Stimulated activated CD4-positive, alpha-beta T cell treated with anti-CD3 and anti-CD28 coated beads, Interleukin-1b, Interleukin-23, amount 100 ng/mL, for 24 hours (primary cell): ENCODE measurements around the gene ZDHHC4.

ENCODE experiments used
- DNase-seq, 4 experiments: peaks; one replicate each; pipeline ENCODE4 v3.0.0-alpha.2; 2020; ENCODE audit warnings: low read depth in 4 of 4, low spot score in 1 of 4

Gene ZDHHC4

GRCh38 chr7:6577369-6578113 lies at the start of gene ZDHHC4:
TSS of gene ZDHHC4 (plus strand) at chr7:6577454. CDS start at chr7:6580562, 3,108 bp downstream.
- DNase-seq = peak; percentile 72 to 87 (median 78)

DNA sequence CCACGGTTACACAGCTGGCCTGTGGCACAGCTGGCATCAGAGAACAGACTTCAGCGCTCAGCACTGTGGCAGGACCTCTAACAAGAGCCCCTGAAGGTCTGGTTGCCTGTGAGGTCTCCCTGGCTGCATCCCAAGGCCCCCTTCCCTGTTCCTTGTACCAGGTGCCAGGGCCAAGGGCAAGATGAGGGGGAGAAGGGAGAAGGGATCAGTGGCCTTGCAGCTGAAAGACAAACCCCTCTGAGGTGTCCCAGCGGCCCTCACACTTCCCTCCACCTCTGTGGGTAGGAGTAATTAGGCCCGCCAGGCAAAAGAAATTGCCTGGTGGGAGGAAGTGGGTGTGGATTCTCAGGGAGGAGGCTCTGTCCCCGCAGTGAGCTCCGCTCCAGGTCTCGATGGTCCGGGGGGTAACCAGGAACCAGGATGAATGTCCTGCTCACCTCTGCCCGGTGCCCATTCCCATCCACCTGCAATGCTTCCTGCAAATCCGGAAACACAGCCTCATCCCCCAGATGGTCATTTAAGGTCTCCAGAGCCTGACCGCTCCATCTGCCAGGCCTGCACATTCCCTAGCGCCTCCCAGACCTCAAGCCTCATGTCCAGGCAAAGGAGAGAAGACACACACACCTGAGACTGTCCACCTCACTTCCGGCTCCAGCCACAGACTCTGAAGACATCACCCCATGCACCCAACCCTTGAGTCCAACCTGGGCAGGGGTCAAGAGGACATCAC lies 48.7 kb upstream of the ZDHHC4 start:
- DNase-seq = no peak

DNA sequence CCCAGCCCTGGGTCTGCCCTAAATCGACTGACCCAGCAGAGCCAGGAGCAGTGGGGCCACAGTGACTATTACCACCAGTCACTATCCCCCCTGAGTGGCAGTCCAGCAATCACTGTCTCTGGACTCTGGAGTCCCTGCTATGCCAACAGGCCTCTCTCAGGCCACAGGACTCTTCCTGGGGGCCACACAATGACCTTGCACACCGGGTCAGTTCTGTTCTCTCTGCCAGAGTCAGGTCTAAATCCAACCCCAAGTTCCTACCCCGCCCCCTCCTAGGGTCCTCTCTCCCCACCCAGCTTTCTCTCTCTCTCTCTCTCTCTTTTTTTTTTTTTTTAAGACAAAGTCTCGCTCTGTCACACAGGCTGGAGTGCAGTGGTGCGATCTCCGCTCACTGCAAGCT lies 47.6 kb upstream of the ZDHHC4 start:
- DNase-seq = no peak

GRCh38 chr7:6530626-6531491 lies 46.4 kb upstream of the ZDHHC4 start:
- DNase-seq = peak in 3 of 4 experiments; percentile 35 to 48 (median 43)

GRCh38 chr7:6531492-6532279 lies 45.6 kb upstream of the ZDHHC4 start:
- no peak for DNase-seq

- no peak for DNase-seq
These were observed 44.7 kb upstream of the ZDHHC4 start for GRCh38 chr7:6532516-6532915.

GRCh38 chr7:6533893-6534495 lies 43.3 kb upstream of the ZDHHC4 start:
- peak in 1 of 4 experiments; percentile 36 for DNase-seq

GRCh38 chr7:6536262-6537260 lies 40.7 kb upstream of the ZDHHC4 start:
- DNase-seq = no peak

GRCh38 chr7:6542368-6542767 lies 34.9 kb upstream of the ZDHHC4 start:
- no peak for DNase-seq

DNA sequence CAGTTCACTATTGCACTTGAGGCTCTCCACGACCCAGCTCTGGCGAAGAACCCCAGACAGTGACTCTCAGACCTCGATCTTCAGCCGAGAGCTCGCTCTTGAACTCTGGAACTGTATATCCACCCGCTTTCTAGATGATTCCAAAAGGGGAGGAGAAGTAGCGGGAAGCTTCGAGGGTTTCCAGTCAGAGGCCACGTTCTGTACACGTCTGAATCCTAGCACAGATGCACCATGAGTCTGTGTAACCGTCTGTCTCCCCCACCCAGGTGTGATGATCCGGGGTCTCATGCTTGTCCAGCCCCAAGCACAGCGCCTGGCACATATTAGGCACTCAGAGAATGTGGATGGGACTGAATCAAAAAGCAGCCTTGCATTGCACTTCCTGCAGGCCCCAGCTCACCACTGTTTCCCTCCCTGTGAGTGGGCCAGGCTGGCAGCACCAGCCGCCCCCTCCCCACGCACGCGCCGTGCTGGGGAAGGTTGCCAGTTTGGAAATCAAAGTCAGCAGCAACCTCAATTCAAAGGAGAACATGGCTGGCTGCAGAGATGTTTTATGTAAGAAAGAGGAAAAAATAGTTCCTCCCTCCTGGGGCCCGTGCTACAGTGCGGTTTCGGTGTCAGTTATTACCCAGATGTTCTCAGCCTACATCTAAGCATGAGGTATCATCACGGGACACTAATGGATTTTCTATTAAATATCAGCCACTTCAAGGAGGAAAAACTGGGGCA lies 31.7 kb upstream of the ZDHHC4 start:
- no peak for DNase-seq

DNA sequence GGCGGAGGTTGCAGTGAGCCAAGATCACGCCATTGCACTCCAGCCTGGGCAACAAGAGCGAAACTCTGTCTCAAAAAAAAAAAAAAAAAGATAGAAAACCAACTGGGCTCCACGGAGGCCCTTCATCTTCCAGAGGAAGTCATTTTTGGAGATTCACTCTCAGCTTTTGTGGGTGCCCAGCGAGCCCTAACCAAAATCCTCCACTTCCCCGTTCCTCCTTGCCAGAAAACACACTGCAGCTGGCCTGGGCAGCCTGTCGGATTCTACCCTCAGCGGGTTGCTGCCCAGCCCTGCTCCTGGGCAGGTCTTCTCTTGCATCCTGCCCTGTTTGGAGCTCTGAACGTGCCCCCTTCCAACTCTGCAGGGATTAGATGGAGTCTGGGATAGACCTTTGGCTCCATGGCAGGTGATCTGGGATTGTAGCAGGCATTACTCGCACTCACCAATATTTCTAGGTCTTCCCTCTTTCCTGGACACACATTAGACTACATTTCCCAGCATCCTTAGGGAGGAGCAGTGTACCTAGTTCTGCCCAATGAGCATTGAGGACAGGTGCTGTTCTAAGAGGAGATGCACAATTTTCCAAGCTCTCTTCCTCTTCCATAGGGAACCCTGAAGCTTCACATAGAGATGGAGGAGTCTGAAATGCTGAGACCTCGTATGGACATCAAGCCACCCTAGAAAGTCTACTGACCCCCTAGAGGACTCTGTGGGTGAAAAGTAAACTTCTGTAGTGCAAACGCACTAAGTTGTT lies 30.6 kb upstream of the ZDHHC4 start:
- no peak for DNase-seq

DNA sequence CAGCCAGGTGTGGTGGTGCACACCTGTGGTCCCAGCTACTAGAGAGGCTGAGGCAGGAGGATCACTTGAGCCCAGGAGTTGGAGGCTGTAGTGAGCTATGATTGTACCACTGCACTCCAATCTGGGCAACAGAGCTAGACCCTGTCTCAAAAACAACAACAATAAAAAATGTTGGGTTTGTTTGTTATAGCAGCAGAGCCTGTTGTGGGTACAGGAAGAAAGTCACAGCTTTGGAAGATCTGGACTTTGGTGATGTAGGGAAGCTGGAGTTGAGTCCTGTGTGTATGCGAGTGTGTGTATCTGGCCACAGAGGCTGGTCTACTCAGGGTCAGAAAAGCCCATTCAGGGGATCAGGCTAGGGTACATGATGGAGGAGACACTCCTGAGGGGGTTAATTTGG lies 29.9 kb upstream of the ZDHHC4 start:
- DNase-seq = no peak

- DNase-seq = no peak
These were observed 26.2 kb upstream of the ZDHHC4 start, which contains the start of gene GRID2IP for GRCh38 chr7:6551016-6551511. TSS of gene GRID2IP (minus strand) at chr7:6551461. CDS start at chr7:6551436, 25 bp downstream.

DNA sequence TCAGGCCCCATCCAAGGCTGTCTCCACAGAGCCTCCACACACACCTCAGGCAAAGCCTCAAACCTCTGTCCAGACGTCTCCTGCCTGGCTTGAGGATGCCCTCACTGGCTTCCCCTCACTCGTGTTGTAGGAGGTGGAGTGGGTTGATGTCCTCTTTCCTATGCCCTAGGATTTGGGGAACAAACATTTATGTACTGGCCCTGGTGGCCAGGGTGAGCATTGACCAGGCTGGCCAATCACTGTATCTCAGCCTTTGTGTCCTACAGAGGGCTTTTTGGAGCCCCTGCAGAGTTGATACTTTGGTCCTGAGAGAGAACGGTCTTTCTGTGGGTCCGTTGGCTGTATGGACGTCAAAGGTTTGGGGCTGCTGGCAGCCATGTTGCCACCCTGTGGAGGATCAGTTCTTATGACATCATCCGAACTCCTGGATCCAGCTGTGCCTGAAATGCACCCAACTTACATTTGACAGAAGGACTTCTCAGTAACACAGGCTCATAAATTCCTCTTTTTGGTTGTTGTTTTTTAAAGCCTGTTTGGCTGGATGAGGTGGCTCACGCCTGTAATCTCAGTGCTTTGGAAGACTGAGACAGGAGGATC lies 23.7 kb upstream of the ZDHHC4 start:
- DNase-seq = no peak

DNA sequence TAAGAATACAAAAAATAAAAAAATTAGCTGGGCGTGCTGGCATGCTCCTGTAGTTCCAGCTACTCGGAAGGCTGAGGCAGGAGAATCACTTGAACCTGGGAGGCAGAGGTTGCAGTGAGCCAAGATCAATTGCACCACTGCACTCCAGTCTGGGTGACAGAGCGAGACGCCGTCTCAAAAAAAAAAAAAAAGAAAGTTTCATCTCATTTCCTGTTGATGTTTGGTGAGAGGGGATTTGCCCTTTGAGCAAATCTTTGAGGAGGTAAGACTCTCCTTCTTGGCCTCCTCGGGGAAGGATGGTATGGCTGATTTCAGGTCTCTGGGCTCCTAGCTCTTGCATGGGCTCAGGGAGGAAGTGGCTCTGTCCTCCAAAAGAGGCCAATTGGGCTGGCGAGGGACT lies 22.4 kb upstream of the ZDHHC4 start:
- DNase-seq = no peak

GRCh38 chr7:6556196-6556595 lies 21.1 kb upstream of the ZDHHC4 start:
- DNase-seq = no peak

- no peak for DNase-seq
These were observed 18.4 kb upstream of the ZDHHC4 start for GRCh38 chr7:6558837-6559236.
